Measurements from ENCODE around the gene FBXL15. TPM values are rescaled to one million over a fixed set of nuclear protein-coding genes. Genes with fewer than 3 reads are reported as not detected.

FBXL15 gene
- total RNA-seq, 2 donors from 2014 or later: 22.2 to 36.3 TPM

DNA sequence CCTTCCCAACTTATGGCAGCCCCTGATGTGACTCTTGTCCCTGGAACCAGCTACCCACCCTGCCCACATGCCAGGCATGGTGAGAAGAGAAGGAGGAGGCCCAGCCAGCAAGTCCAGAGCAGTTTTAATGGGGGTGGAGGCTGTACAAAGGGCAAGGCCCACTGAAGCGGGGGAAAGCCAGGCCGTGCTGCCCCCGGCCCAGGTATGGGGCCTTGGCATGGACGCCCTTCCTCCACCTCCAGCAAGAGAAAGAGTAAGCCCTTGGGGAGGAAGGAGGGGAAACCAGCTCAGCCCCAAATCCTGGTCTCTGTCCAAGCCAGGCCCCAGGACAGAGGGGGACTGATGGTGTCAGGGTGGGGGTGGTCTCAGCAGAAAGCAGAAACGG is 18.1 kb upstream of the FBXL15 start:
- WGBS: 87% methylated on average over 5 of the region's 5 CpGs
- no peaks in the 10 kb centered on the region for H3K27me3 ChIP-seq (replicated peaks; ENCODE audit: insufficient read depth)
- H3K27ac ChIP-seq: no peak overlapping the region

DNA sequence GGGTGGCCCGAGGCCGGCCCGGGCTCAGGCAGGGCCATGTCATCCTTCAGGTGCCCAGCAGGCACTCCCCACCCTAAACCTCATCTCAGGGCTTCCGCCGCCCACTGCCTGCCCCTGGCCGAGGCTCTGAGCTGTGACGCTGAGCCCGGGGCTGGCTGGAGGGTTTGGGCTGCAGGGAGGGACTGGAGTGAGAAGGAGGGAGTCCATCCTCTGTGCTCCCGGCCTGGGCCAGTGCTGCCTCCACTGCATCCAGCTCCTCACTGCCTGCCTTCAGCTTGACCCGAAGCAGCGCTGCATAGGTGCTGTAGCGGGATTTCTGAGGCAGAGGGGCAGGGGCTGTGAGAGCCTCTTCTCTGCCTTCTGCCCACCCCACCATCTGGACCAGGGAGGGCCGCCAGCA is 17.5 kb upstream of the FBXL15 start:
- intact Hi-C loops (cut with DNase I): no loop called here
- H3K4me1 ChIP-seq (replicated peaks): no peaks in the 10 kb centered on the region
- TF ChIP-seq, protein P1, sequence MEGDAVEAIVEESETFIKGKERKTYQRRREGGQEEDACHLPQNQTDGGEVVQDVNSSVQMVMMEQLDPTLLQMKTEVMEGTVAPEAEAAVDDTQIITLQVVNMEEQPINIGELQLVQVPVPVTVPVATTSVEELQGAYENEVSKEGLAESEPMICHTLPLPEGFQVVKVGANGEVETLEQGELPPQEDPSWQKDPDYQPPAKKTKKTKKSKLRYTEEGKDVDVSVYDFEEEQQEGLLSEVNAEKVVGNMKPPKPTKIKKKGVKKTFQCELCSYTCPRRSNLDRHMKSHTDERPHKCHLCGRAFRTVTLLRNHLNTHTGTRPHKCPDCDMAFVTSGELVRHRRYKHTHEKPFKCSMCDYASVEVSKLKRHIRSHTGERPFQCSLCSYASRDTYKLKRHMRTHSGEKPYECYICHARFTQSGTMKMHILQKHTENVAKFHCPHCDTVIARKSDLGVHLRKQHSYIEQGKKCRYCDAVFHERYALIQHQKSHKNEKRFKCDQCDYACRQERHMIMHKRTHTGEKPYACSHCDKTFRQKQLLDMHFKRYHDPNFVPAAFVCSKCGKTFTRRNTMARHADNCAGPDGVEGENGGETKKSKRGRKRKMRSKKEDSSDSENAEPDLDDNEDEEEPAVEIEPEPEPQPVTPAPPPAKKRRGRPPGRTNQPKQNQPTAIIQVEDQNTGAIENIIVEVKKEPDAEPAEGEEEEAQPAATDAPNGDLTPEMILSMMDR (IDR thresholded peaks at IDR 0.05): no peak
- TF ChIP-seq POLR2AphosphoS5 (IDR thresholded peaks at IDR 0.05) (no peak), POLR2A (IDR thresholded peaks at IDR 0.05) (no peak)
- DNase-seq (ENCODE audit: low spot score): no peak
- no peaks in the 10 kb centered on the region for H3K9me3 ChIP-seq
- H3K4me3 ChIP-seq: no peak overlapping the region
- no peak overlapping the region for H3K27ac ChIP-seq
- H3K36me3 ChIP-seq: no peaks in the 10 kb centered on the region
- H3K27me3 ChIP-seq (replicated peaks; ENCODE audit: insufficient read depth): no peaks in the 10 kb centered on the region
- 79% methylated on average over 6 of the region's 13 CpGs for WGBS

More for the DNA sequence above, 18.1 kb upstream of the FBXL15 start:
- DNase-seq (ENCODE audit: low spot score): no peak
- no peak overlapping the region for H3K4me3 ChIP-seq
- H3K36me3 ChIP-seq: no peaks in the 10 kb centered on the region
- TF ChIP-seq, protein P1 (IDR thresholded peaks at IDR 0.05): no peak
- H3K4me1 ChIP-seq (replicated peaks): no peaks in the 10 kb centered on the region
- intact Hi-C loops (cut with DNase I): no loop called here
- no peaks in the 10 kb centered on the region for H3K9me3 ChIP-seq

DNA sequence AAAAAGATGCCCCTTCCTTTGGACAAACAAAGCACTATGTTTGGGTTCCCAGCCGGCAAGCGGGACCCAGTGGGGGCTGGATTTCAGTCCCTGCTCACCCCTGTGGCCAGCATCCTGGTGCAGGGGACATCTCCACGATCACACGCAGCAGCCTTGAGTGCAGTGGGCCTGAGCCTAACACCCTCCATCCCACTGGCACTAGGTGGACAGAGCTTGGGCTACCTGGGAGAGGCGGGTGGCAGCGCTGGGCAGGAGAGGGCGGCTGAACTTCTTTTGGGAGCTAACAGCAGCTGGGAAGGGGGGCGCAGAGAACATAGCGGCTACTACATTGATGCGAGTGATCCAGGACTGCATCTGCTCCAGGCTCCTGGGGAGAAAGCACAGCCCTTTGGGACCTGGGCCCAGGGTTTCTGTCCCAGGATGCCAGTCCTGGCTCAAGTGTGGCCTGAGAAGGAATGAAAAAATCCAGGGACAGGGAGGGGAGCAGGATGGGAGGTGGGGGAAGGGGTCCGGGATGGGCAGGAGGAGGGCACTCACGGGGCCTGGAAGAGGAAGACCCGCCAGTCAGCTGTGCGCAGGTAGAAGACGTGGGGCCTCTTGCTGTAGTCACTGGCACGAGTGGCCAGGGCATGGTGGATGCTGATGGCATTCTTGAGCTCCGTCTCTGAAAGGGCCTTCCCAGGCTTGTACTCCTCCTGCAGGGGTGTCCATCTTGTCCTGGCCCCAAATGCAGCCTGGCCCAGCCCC is 16.1 kb upstream of the FBXL15 start:
- no peaks in the 10 kb centered on the region for H3K36me3 ChIP-seq
- H3K4me3 ChIP-seq: no peak overlapping the region
- H3K27ac ChIP-seq: no peak overlapping the region
- H3K27me3 ChIP-seq (replicated peaks; ENCODE audit: insufficient read depth): no peaks in the 10 kb centered on the region
- DNase-seq (ENCODE audit: low spot score): no peak
- 89% methylated on average over 17 of the region's 17 CpGs for WGBS
- no peaks in the 10 kb centered on the region for H3K9me3 ChIP-seq
- TF ChIP-seq, protein P1 (IDR thresholded peaks at IDR 0.05): no peak
- no peak for TF ChIP-seq POLR2A (IDR thresholded peaks at IDR 0.05)
- TF ChIP-seq POLR2AphosphoS5 (IDR thresholded peaks at IDR 0.05): no peak
- intact Hi-C loops (cut with DNase I): no loop called here
- no peaks in the 10 kb centered on the region for H3K4me1 ChIP-seq (replicated peaks)

DNA sequence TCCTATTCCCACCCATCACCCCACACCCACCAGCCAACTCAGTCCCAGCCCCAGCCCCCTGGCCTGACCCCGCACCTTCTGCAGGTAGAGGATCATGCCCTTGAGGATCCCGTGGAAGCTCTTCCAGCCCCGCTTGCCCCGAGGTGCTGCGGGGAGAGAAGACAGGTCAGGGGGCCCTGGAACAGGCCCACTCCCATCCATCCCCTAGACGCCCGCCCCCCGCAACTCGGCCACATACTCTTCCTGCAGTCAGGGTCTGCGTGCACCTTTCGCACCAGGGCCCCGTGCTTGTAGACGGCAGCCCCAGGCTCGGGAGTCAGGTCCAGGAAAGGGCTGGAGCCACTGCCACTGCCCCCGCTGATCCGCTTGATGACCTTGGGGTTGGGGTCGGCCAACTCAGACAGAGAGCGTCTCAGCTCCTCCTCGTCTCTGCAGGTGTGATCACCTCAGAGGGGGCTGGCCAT is 15.5 kb upstream of the FBXL15 start:
- Histone ChIP-seq H3K4me1 (replicated peaks) (no peaks in the 10 kb centered on the region), H3K27ac (no peak overlapping the region), H3K4me3 (no peak overlapping the region), H3K9me3 (no peaks in the 10 kb centered on the region), H3K36me3 (no peaks in the 10 kb centered on the region), H3K27me3 (replicated peaks; ENCODE audit: insufficient read depth) (no peaks in the 10 kb centered on the region)
- DNase-seq (ENCODE audit: low spot score): no peak
- intact Hi-C loops (cut with DNase I): no loop called here
- WGBS: 88% methylated on average over 19 of the region's 19 CpGs
- no peak for TF ChIP-seq POLR2A (IDR thresholded peaks at IDR 0.05)
- TF ChIP-seq, protein P1 (IDR thresholded peaks at IDR 0.05): no peak
- TF ChIP-seq POLR2AphosphoS5 (IDR thresholded peaks at IDR 0.05): no peak

DNA sequence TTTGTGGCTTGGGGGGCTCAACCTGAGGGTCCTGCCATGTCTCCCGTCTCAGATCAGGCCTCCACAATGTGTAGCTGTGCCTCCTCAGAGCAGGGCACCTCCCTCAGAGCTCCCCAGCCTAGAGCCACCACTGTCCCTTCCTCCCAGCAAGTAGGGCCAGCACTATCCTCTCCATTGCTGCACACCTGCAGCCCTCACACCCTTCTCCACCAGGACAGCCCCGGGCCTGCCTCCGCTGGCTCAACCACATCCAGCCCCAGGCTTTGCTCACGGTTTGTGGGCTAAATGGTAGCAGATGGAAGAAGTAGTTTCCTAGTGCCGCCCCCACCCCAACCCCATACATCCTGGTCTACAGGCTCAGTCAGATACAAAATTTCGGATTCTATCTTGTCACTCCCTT is 15.0 kb upstream of the FBXL15 start:
- TF ChIP-seq, protein P1 (IDR thresholded peaks at IDR 0.05): no peak
- TF ChIP-seq POLR2AphosphoS5 (IDR thresholded peaks at IDR 0.05): no peak
- TF ChIP-seq POLR2A (IDR thresholded peaks at IDR 0.05): no peak
- H3K4me1 ChIP-seq (replicated peaks): no peaks in the 10 kb centered on the region
- H3K36me3 ChIP-seq: no peaks in the 10 kb centered on the region
- intact Hi-C loops (cut with DNase I): no loop called here
- DNase-seq (ENCODE audit: low spot score): no peak
- H3K4me3 ChIP-seq: no peak overlapping the region
- H3K27me3 ChIP-seq (replicated peaks; ENCODE audit: insufficient read depth): no peaks in the 10 kb centered on the region
- no peak overlapping the region for H3K27ac ChIP-seq
- no peaks in the 10 kb centered on the region for H3K9me3 ChIP-seq
- 77% methylated on average over 6 of the region's 6 CpGs for WGBS
